CD4-positive, CD25-positive, alpha-beta regulatory T cell (primary cell): ENCODE measurements around the gene SERTAD4. TPM values are rescaled to one million over a fixed set of nuclear protein-coding genes. Genes with fewer than 3 reads are reported as not detected.
A peak's percentile ranks its signal among the peaks of the same experiment; 100 is the strongest.

ENCODE experiments used
- ATAC-seq, 2 donors: fragments of 150-1000 bp; cut with Tn5 transposase; one replicate each; pipeline ENCODE4 v1.10.0; 2021; ENCODE audit warnings: low read depth in 2 of 2, moderate number of reproducible peaks in 2 of 2, moderate library complexity in 1 of 2
- DNase-seq, 3 donors: peaks; one replicate each; pipeline versions ENCODE4 v3.0.0 to v3.0.0-alpha.2; 2012 to 2022; ENCODE audit warnings: mixed read lengths in 1 of 3
- H3K27ac ChIP-seq: one replicate; pipeline ENCODE4 v1.7.0; 2013; ENCODE audit warnings: mild to moderate bottlenecking, low read length; ENCODE audit not compliant: insufficient read depth, poor library complexity, severe bottlenecking
- H3K27me3 ChIP-seq: one replicate; pipeline ENCODE4 v1.7.0; 2013; ENCODE audit warnings: low read length; ENCODE audit not compliant: control insufficient read depth, insufficient read depth
- H3K36me3 ChIP-seq: one replicate; pipeline ENCODE4 v1.7.0; 2013; ENCODE audit warnings: mild to moderate bottlenecking, low read length, moderate library complexity; ENCODE audit not compliant: control insufficient read depth, insufficient read depth
- H3K4me1 ChIP-seq: 2 replicates; pipeline ENCODE4 v1.7.0; 2013; ENCODE audit warnings: mild to moderate bottlenecking, low read length; ENCODE audit not compliant: insufficient read depth, control insufficient read depth, poor library complexity, severe bottlenecking
- H3K4me3 ChIP-seq: one replicate; pipeline ENCODE4 v1.7.0; 2013; ENCODE audit warnings: low read depth, mild to moderate bottlenecking, low read length, moderate library complexity
- H3K9me3 ChIP-seq, 2 experiments: 1 replicate in 1 of 2; 2 replicates in 1 of 2; pipeline ENCODE4 v1.7.0; 2013; ENCODE audit warnings: low read length in 2 of 2, mild to moderate bottlenecking in 1 of 2, moderate library complexity in 1 of 2; ENCODE audit not compliant: control insufficient read depth in 2 of 2
- H3K27ac Mint-ChIP-seq, 3 donors: one replicate each; pipeline ENCODE4 v1.8.0; 2020 to 2022; ENCODE audit warnings: mild to moderate bottlenecking in 3 of 3, mixed read lengths in 3 of 3, moderate library complexity in 2 of 3
- H3K27me3 Mint-ChIP-seq: one replicate; pipeline ENCODE4 v1.8.0; 2022; ENCODE audit warnings: mild to moderate bottlenecking, mixed read lengths
- H3K36me3 Mint-ChIP-seq: one replicate; pipeline ENCODE4 v1.8.0; 2020; ENCODE audit warnings: mixed read lengths
- H3K4me1 Mint-ChIP-seq, 4 donors: one replicate each; pipeline ENCODE4 v1.8.0; 2020 to 2022; ENCODE audit warnings: mixed read lengths in 4 of 4, mild to moderate bottlenecking in 1 of 4
- H3K4me3 Mint-ChIP-seq, 4 donors: one replicate each; pipeline ENCODE4 v1.8.0; 2020 to 2022; ENCODE audit warnings: mild to moderate bottlenecking in 4 of 4, mixed read lengths in 4 of 4, moderate library complexity in 3 of 4
- H3K9me3 Mint-ChIP-seq, 7 donors: one replicate each; pipeline ENCODE4 v1.8.0; 2020 to 2022; ENCODE audit warnings: mixed read lengths in 7 of 7, mild to moderate bottlenecking in 3 of 7, moderate library complexity in 2 of 7
- polyA plus RNA-seq, 4 donors: library from polyadenylated mRNA; unstranded; fragments of 300-500 nt; fragmentation: Illumina TruSeq; gene quantifications; one replicate each; pipeline ENCODE4 v1.2.3, GENCODE V29; 2021
- total RNA-seq: library from RNA; stranded (reverse); gene quantifications from one replicate; pipeline ENCODE4 v1.2.3, GENCODE V29; 2022

Gene SERTAD4
- total and polyA plus RNA-seq, 5 donors from 2014 or later: not detected

DNA sequence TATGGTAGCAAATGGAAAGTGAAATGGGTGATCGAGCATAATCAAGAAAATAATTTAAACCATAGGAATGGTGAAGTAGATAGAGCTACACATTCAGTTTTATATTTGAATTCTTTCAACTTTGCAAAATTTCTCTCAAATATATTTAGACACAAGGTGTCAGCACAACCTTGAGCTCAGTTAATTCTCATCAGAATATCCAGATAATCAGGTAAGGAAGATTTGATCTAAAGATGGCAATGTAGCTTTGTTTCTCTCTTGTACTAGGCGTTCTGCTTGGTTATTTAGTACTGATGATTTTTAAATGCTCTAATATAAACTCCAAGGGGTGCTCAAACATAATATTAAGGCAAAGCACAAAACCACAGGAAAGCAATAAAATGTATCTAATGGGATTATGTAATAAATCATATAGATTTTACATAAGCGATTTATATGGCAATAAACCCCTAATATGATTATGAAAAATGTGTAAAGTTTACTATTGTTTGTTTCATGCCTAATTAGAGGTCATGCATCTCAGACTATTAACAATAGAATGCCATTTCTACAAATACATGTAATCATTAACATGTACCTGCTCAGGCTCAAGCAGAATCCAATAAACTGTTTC, 32.4 kb upstream of the SERTAD4 start:
- Histone ChIP-seq H3K9me3 (peaks cover 3 to 5% of the 10 kb centered on the region in 2 experiments), H3K36me3 (no peaks in the 10 kb centered on the region), H3K4me3 (no peak overlapping the region), H3K4me1 (no peaks in the 10 kb centered on the region), H3K27me3 (peaks cover 2% of the 10 kb centered on the region), H3K27ac (no peak overlapping the region)
- no peak overlapping the region for H3K27ac Mint-ChIP-seq
- peaks cover 1% of the 10 kb centered on the region for H3K27me3 Mint-ChIP-seq
- H3K9me3 Mint-ChIP-seq: peaks cover 0 to 4% (median 0%) of the 10 kb centered on the region in 7 donors
- H3K4me3 Mint-ChIP-seq: no peak overlapping the region
- no peaks in the 10 kb centered on the region for H3K36me3 Mint-ChIP-seq
- no peaks in the 10 kb centered on the region for H3K4me1 Mint-ChIP-seq
- no peak for ATAC-seq
- DNase-seq: no peak

DNA sequence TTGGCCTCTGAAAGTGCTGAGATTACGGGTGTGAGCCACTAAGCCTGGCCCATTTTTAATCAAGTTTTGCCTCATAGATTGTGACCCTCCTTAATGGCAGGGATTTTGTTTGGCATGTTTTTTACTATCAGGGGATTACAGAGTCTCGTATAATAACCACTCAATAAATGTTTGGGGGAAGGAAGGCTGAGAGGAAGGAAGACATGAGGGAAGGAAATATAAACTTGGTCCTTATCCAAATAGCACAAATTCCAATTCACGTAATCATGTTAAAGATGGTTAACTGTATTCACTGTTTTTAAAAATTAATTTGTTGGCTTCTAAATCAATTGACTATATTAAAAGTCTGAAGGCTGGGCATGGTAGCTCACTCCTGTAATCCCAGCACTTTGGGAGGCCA, 30.9 kb upstream of the SERTAD4 start:
- H3K36me3 ChIP-seq: no peaks in the 10 kb centered on the region
- ATAC-seq (no peak), DNase-seq (no peak)
- Mint-ChIP-seq H3K27me3 (peaks cover 5% of the 10 kb centered on the region), H3K4me3 (no peak overlapping the region), H3K27ac (no peak overlapping the region), H3K36me3 (no peaks in the 10 kb centered on the region), H3K4me1 (no peaks in the 10 kb centered on the region), H3K9me3 (peaks cover 0 to 1% (median 0%) of the 10 kb centered on the region in 7 donors)
- H3K27me3 ChIP-seq: peaks cover 2% of the 10 kb centered on the region
- no peak overlapping the region for H3K27ac ChIP-seq
- H3K4me3 ChIP-seq: no peak overlapping the region
- no peaks in the 10 kb centered on the region for H3K9me3 ChIP-seq
- H3K4me1 ChIP-seq: no peaks in the 10 kb centered on the region

DNA sequence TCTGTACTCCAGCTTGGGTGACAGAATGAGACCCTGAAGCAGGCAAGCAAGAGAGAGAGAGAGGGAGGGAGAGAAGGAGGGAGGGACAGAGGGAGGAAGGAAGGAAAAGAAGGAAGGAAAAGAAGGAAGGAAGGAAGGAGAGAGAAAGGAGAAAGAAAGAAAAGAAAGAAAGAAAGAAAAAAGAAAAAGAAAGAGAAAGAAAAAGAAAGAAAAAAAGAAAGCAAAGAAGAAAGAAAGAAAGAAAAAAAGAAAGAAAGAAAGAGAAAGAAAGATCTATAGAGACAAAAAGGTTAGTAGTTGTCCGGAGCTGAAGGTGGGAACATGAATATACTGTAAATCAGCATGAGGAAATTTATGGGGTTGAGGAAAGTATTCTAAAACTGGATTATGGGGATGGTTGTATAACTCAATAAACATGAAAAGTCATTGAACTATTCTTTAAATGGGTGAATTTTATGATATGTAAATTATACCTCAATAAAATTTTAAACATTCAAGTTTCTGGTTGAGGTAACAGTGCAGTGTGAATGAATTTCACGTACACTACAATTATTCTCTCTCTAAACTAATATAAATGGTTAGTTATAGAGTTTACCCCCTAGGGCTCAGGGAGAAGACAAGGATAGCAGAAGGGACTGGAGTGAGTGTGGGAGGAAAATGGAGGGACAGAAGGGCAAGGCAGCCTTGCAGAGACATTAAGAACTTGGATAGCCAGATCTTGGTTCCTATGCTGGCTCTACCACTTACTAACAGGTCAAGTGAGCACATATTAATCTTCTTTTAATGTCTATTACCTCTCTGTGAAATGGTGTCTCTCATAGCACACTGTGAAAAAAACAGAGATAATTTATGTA, 24.8 kb upstream of the SERTAD4 start:
- Mint-ChIP-seq H3K36me3 (no peaks in the 10 kb centered on the region), H3K27ac (peak overlapping the region in 1 of 3 donors; percentile 91), H3K9me3 (peaks cover 0 to 5% (median 0%) of the 10 kb centered on the region in 7 donors), H3K4me3 (no peak overlapping the region), H3K27me3 (peaks cover 5% of the 10 kb centered on the region), H3K4me1 (no peaks in the 10 kb centered on the region)
- H3K4me1 ChIP-seq: no peaks in the 10 kb centered on the region
- H3K9me3 ChIP-seq: no peaks in the 10 kb centered on the region
- H3K27ac ChIP-seq: no peak overlapping the region
- no peaks in the 10 kb centered on the region for H3K36me3 ChIP-seq
- DNase-seq (no peak), ATAC-seq (no peak)
- no peak overlapping the region for H3K4me3 ChIP-seq
- H3K27me3 ChIP-seq: no peaks in the 10 kb centered on the region

DNA sequence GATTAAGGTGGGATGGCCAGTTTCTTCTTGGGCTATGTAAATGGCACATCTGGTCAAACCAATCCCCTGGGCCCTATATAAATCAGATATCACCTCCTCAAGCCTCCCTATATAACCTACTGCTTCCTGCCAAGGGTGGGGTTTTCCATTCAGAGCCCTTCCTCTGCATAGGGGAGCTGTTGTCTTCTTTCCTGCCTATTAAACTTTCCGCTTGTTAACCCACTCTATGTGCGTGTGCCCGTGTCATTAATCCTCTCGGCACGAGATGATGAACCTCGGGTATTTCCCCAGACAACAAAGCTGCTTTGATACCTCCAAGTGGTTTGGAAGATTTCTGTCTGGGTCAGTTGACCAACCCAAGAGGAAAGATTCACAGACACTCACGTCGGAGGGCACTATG, 19.3 kb upstream of the SERTAD4 start:
- Mint-ChIP-seq H3K27me3 (peaks cover 8% of the 10 kb centered on the region), H3K9me3 (peaks cover 0 to 5% (median 0%) of the 10 kb centered on the region in 7 donors), H3K27ac (no peak overlapping the region), H3K4me3 (no peak overlapping the region), H3K4me1 (no peaks in the 10 kb centered on the region), H3K36me3 (no peaks in the 10 kb centered on the region)
- Histone ChIP-seq H3K27me3 (no peaks in the 10 kb centered on the region), H3K4me3 (no peak overlapping the region), H3K27ac (no peak overlapping the region), H3K4me1 (no peaks in the 10 kb centered on the region), H3K9me3 (no peaks in the 10 kb centered on the region), H3K36me3 (no peaks in the 10 kb centered on the region)
- no peak for ATAC-seq
- DNase-seq: no peak

DNA sequence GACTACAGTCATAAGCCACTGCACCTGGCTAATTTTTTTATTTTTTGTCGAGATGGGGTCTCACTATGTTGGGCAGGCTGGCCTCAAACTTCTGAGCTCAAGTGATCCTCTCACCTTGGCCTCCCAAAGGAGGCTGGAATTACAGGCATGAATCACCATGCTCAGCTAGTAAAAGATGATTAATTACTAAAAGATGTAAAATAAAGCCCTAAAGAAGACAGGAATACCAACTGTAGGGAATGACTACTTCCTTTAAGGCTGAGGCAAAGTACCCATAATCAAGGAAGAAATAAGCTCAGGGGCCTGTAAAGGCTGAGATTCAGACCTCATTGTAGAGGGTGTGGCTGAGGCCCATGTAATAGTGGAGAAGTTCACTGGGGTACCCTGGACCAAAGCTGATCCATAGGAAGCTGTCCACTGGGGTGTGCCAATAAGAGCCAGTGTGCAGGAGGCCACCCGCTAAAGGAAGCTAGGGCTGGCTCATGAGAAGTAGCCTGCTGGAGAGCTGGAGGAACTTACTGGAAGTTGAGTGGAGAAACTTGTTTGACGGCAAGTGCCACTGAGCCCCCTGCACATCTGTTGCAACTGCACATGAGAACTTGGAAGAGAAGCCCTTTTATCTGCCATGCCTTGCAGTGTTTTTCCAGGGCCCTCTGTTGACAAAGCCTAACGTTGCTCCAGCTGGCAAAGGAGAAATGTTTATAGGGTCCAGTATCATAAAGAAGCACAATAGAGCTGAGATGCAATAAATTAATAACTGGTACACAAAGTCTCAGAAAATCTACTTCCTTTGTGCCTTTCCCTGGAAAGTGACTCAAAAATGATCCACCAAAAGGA, 17.8 kb upstream of the SERTAD4 start:
- no peak for DNase-seq
- Histone ChIP-seq H3K27me3 (no peaks in the 10 kb centered on the region), H3K27ac (no peak overlapping the region), H3K4me3 (no peak overlapping the region), H3K4me1 (no peaks in the 10 kb centered on the region), H3K36me3 (no peaks in the 10 kb centered on the region), H3K9me3 (no peaks in the 10 kb centered on the region)
- Mint-ChIP-seq H3K9me3 (peaks cover 0 to 4% (median 0%) of the 10 kb centered on the region in 7 donors), H3K36me3 (no peaks in the 10 kb centered on the region), H3K4me3 (no peak overlapping the region), H3K4me1 (no peaks in the 10 kb centered on the region), H3K27me3 (peaks cover 10% of the 10 kb centered on the region), H3K27ac (no peak overlapping the region)
- no peak for ATAC-seq

DNA sequence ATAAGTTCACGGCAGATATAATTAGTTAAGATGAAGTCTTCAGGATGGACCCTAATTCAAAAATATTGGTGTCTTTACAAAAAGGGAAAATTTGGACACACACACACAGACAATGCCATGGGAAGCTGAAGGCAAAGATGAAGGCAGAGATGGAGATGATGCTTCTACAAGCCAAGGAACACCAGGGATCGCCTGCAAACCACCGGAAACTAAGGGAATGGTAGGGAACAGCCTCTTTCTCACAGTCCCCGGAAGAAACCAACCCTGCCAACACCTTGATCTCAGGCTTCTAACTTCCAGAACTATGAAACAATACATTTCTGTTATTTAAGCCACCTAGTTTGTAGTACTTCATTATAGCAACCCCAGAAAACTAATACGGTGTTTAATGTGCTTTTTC, 15.1 kb upstream of the SERTAD4 start:
- no peaks in the 10 kb centered on the region for H3K4me1 Mint-ChIP-seq
- Histone ChIP-seq H3K27ac (no peak overlapping the region), H3K36me3 (no peaks in the 10 kb centered on the region), H3K27me3 (no peaks in the 10 kb centered on the region), H3K4me3 (no peak overlapping the region), H3K9me3 (no peaks in the 10 kb centered on the region), H3K4me1 (no peaks in the 10 kb centered on the region)
- peaks cover 24% of the 10 kb centered on the region for H3K27me3 Mint-ChIP-seq
- DNase-seq (no peak), ATAC-seq (no peak)
- H3K27ac Mint-ChIP-seq: no peak overlapping the region
- no peaks in the 10 kb centered on the region for H3K36me3 Mint-ChIP-seq
- no peaks in the 10 kb centered on the region for H3K9me3 Mint-ChIP-seq
- no peak overlapping the region for H3K4me3 Mint-ChIP-seq

DNA sequence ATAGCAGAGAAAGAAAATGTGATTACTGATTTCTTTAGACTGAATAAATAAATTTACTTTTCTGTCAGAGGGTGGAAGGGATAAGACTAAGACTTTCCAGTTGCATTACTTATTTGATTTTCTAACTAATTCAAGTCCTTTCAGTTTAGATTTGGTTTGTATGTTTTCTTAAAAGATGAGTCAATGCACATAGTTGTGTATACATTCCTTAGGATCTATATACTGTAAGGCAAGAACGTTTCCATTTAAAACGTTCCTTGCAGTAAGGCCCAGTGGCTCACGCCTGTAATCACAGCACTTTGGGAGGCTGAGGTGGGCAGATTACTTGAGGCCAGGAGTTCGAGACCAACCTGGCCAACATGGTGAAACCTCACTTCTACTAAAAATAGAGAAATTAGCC, 14.5 kb upstream of the SERTAD4 start:
- no peaks in the 10 kb centered on the region for H3K4me1 ChIP-seq
- no peak overlapping the region for H3K4me3 ChIP-seq
- ATAC-seq: no peak

More for the DNA sequence above, 14.5 kb upstream of the SERTAD4 start:
- H3K27ac ChIP-seq: no peak overlapping the region
- H3K27me3 ChIP-seq: no peaks in the 10 kb centered on the region
- Mint-ChIP-seq H3K4me1 (no peaks in the 10 kb centered on the region), H3K27ac (no peak overlapping the region), H3K4me3 (no peak overlapping the region), H3K36me3 (no peaks in the 10 kb centered on the region), H3K27me3 (peaks cover 28% of the 10 kb centered on the region), H3K9me3 (no peaks in the 10 kb centered on the region)
- no peaks in the 10 kb centered on the region for H3K36me3 ChIP-seq
- no peak for DNase-seq
- H3K9me3 ChIP-seq: no peaks in the 10 kb centered on the region
